Effector memory CD4-positive, alpha-beta T cell (primary cell): ENCODE data around the gene C17orf58.
"Not testable (repeated sequence)": the region's sequence is repeated elsewhere in the genome, so short reads cannot be mapped to it uniquely, and the experiment has no call there.

Experiments used
- DNase-seq, 3 donors: peaks; one replicate each; pipeline ENCODE4 v3.0.0-alpha.2; 2020
- H3K27ac ChIP-seq: 2 replicates; pipeline ENCODE4 v1.7.0; 2013; ENCODE audit warnings: mild to moderate bottlenecking, low read length, moderate library complexity; ENCODE audit not compliant: insufficient read depth, poor library complexity, severe bottlenecking
- H3K27me3 ChIP-seq: replicated peaks from 2 replicates; pipeline ENCODE4 v1.7.0; 2013; ENCODE audit warnings: mild to moderate bottlenecking, low read length; ENCODE audit not compliant: insufficient read depth, control insufficient read depth, poor library complexity, severe bottlenecking
- H3K36me3 ChIP-seq: 2 replicates; pipeline ENCODE4 v1.7.0; 2013; ENCODE audit warnings: mild to moderate bottlenecking, low read length, moderate library complexity; ENCODE audit not compliant: control insufficient read depth, insufficient read depth
- H3K4me1 ChIP-seq: 2 replicates; pipeline ENCODE4 v1.7.0; 2013; ENCODE audit warnings: low read length, mild to moderate bottlenecking; ENCODE audit not compliant: control insufficient read depth, insufficient read depth, poor library complexity, severe bottlenecking
- H3K4me3 ChIP-seq: 2 replicates; pipeline ENCODE4 v1.7.0; 2013; ENCODE audit warnings: low read length, low read depth, mild to moderate bottlenecking; ENCODE audit not compliant: insufficient read depth, poor library complexity, severe bottlenecking
- H3K9me3 ChIP-seq: 2 replicates; pipeline ENCODE4 v1.7.0; 2013; ENCODE audit warnings: mild to moderate bottlenecking, low read length, moderate library complexity; ENCODE audit not compliant: control insufficient read depth
- total RNA-seq, 3 donors: gene quantifications; one replicate each; lab custom pipeline; 2026; lab: John Stamatoyannopoulos, UW

Gene C17orf58
- 0.97 to 1.3 (median 1.2) reads per million in 3 donors for total RNA-seq

DNA sequence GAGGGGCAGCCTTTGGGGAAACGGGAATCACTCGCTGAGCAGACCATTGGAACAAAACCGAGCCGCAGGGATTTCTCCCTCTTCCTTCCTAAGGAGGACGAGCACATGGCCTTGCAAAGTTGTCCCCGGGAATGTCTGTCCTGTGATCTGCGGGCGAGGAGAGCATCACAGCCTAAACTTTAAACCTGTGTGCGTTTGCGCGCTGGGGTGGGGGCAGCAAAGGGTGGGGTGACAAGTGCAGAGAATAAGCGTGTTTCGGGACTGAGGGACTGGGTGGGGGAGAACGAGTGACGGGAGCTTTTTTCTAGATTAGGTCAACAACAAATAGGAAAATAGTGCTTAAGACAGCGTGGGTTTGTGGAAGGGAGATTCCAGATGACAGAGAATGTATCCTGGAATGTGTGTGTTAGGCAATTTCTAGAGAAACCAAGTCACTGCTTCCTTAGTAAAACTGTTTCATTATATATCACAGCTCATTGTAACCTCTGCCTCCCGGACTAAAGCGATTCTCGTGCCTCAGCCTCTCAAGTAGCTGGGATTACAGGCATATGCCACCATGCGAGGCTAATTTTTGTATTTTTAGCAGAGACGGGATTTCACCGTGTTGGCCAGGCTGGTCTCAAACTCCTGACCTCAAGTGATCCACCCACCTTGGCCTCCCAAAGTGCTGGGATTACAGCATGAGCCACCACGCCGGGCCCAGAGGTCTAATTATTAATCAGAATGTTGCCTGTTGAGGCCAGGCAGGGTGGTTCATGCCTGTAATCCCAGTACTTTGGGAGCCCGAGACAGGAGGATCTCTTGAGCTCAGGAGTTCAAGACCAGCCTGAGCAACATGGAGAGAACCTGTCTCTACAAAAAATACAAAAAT is at the start of gene C17orf58:
C17orf58 (minus strand) TSS at position 169 of the 871 bp plus-strand sequence. CDS start 271 bp downstream, outside the sequence.
- DNase-seq, H3K27ac ChIP-seq, H3K9me3 ChIP-seq, H3K27me3 ChIP-seq, H3K36me3 ChIP-seq: not testable (repeated sequence)
- H3K4me1 ChIP-seq, result peaks cover 20% of the 10 kb centered on the region
- peak within 1 kb of the TSS; percentile 69 for H3K4me3 ChIP-seq

DNA sequence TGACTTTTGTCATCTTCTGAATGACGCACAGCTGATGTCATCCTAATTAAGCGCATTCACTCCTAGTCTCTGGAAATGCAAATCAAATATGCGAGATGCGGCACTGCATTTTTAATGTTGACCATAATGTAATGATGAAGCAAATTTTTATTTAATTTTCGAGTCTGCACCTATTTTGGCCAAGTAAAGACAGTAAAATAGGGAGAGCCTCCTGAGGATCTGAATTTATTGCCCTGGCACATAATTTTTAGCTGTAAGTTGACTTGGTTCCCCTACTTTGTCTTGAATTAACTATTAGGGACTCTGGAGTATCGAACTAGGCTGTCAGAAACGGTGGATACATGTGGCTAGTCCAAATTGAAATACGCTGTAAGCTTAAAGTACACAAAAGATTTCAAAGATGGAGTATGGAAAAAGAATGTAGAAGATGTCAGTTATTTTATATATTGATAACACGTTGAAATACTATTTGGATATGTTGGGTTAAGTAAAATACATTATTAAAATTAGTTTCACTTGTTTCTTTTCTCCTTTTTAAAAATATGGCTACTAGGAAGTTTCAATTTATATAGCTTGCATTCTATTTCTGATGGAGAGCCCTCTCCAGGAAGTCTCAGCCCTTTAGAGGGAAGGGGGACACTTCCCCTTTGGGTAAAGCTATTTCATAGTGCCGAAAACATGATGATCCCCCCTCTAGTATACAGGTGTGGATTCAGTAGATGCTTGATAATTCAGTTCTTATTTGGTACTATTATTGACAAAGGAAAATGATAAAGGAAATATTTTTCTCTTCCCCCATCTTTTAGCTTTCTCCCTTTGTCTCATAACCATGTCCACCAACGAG is 40.3 kb upstream of the C17orf58 start:
- Histone ChIP-seq H3K4me3 (peak overlapping the region; percentile 98), H3K9me3 (no peaks in the 10 kb centered on the region), H3K27ac (peak overlapping the region; percentile 89), H3K4me1 (peaks cover 8% of the 10 kb centered on the region), H3K36me3 (peaks cover 13% of the 10 kb centered on the region), H3K27me3 (no peaks in the 10 kb centered on the region)
- DNase-seq, result peak in 1 of 3 donors; percentile 36

DNA sequence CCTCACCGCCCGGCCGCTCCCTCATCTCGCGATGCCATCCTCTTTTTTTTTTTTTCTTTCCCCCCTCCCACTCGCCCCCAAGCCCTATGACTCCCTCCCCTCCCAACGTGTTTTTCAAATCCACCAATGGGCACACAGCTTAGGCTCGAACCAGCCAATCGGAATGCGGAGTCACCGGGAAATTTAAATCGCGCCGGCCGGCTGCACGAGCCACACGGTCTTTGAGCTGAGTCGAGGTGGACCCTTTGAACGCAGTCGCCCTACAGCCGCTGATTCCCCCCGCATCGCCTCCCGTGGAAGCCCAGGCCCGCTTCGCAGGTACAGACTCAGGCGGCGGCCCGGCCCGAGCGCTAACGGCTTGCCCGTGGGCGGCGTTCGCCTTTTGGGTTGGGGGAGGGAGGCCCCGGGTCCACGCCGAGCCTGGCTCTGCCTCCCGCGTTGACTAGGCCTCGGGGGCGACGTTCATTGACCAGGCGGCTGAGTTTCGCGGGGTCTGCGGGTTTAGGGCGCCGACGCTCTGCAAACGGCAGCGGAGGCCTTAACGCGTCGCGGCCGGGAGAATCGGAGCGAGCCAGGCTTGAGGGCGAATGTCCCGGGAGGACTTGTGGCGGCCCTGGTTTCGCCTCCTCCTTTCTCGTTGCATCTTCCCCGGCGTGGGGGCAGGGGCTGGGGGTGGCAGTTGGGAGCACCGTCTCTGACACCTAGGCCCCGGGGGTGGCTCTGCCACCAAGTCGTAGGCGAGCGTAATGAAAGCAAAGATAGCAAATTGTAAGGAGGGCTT is 39.4 kb upstream of the C17orf58 start, which contains the start of gene KPNA2:
KPNA2 (plus strand) TSS at position 213 of the 781 bp plus-strand sequence. CDS start 1,398 bp downstream, outside the sequence.
- peaks cover 8% of the 10 kb centered on the region for H3K4me1 ChIP-seq
- peak within 1 kb of the TSS; percentile 98 for H3K4me3 ChIP-seq
- peak within 1 kb of the TSS; percentile 89 for H3K27ac ChIP-seq
- no peaks in the 10 kb centered on the region for H3K9me3 ChIP-seq
- H3K27me3 ChIP-seq, result no peaks in the 10 kb centered on the region
- peak; percentile 89 to 90 (median 90) for DNase-seq
- H3K36me3 ChIP-seq, result peaks cover 5% of the 10 kb centered on the region

DNA sequence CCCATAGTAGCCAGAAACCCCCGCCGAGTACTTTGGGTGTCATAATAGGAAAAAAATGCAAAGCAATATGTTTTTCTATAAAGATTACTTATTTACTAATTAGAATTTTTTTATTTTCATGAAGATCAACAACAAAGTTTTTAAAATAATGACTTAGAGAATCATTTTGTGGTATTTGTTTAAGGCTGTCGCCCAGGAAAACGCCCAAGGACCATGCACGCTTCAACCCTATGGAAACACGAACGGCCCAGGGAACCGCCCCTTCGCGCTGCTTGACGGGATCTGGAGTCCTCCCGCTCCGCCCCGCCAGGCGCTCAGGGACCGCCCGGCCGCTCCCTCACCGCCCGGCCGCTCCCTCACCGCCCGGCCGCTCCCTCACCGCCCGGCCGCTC is 38.9 kb upstream of the C17orf58 start:
- H3K27ac ChIP-seq, result no peak overlapping the region

DNA sequence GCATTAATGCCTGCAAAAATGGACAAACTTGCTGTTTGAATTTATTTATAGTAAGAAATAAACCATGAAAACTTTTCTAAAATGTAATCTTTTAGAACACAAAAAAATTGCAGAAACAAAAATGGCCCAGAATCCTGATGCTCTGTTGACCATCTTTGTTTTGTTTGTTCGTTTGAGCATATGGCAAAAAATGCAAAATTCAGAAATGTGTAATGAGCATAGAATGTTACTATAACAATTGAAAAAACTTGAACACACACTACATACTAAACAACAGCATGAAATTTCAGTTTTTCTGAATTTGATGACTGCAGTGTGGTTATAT is 38.1 kb upstream of the C17orf58 start:
- Histone ChIP-seq H3K9me3 (no peaks in the 10 kb centered on the region), H3K4me1 (peaks cover 8% of the 10 kb centered on the region), H3K36me3 (no peaks in the 10 kb centered on the region), H3K4me3 (no peak overlapping the region), H3K27me3 (no peaks in the 10 kb centered on the region), H3K27ac (no peak overlapping the region)
- DNase-seq, result no peak

More for the DNA sequence above, 38.9 kb upstream of the C17orf58 start:
- Histone ChIP-seq H3K36me3 (no peaks in the 10 kb centered on the region), H3K4me1 (peaks cover 8% of the 10 kb centered on the region), H3K9me3 (no peaks in the 10 kb centered on the region), H3K4me3 (no peak overlapping the region), H3K27me3 (no peaks in the 10 kb centered on the region)
- DNase-seq, result peak in 1 of 3 donors; percentile 83

DNA sequence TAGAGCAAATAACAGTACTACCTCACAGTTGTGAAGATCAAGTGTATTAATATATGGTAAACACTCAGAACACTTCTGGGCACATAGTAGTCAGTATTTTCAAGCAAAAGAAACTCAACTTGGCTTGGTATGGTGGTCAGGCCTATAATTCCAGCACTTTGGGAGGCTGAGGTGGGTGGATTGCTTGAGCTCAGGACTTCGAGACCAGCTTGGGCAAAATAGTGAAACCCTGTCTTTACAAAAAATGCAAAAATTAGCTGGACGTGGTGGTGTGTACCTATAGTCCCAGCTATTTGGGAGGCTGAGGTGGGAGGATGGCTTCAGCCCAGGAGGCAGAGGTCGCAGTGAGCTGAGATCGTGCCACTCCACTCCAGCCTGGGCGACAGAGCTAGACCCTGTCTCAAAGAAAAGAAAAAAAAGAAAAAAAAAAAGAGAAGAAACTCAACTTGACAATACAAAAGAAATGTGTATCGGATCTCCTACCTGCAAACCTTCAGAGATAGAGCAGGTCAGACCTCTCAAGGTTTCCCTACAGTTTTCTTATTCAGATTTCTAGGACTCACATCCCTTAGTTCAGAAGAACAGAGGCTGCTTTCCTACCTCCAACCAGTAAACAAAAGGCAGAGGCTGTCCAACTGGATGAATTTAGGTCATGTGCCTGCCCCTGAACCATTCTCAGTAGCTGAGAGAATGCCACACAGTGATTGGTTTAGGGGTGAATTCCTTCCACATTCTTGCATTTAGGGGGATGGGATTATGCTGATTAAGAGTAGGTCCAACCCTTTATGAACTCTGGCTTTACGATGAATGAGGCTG is 37.6 kb upstream of the C17orf58 start:
- Histone ChIP-seq H3K4me3 (no peak overlapping the region), H3K9me3 (no peaks in the 10 kb centered on the region), H3K4me1 (peaks cover 8% of the 10 kb centered on the region), H3K27me3 (no peaks in the 10 kb centered on the region), H3K27ac (no peak overlapping the region), H3K36me3 (no peaks in the 10 kb centered on the region)
- DNase-seq, result no peak

DNA sequence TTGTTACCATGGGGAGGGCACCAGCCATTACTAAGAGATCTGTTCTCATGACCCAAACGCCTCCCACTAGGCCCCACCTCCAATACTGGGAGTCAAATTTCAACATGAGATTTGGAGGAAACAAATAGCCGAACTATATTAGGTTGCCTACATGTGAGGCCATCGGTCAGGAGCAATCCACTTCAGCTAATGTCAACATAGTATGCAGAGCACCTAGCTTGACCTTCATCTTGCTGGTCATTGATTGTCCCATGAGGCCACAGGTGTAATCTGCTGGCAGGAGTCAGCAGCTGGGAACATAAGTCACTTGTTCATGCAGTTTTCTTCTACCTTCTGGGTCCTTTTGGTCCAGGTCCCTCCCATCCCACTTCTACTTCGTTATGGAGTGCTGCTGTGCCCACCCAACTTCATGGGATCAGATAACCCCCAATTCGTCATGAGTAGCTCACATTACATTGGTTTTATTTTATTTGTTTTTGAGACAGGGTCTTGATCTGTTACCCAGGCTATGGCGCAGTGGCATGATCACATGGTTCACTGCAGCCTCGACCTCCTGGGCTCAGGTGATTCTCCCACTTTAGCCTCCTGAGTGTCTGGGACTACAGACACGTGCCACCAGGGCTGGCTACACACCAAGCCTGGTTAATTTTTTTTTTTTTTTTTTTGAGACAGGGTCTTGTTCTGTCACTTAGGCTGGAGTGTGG is 33.4 kb upstream of the C17orf58 start:
- no peaks in the 10 kb centered on the region for H3K27me3 ChIP-seq
- no peaks in the 10 kb centered on the region for H3K4me1 ChIP-seq
- no peaks in the 10 kb centered on the region for H3K36me3 ChIP-seq
- no peaks in the 10 kb centered on the region for H3K9me3 ChIP-seq
- H3K27ac ChIP-seq, result no peak overlapping the region
- DNase-seq, result no peak
- no peak overlapping the region for H3K4me3 ChIP-seq

DNA sequence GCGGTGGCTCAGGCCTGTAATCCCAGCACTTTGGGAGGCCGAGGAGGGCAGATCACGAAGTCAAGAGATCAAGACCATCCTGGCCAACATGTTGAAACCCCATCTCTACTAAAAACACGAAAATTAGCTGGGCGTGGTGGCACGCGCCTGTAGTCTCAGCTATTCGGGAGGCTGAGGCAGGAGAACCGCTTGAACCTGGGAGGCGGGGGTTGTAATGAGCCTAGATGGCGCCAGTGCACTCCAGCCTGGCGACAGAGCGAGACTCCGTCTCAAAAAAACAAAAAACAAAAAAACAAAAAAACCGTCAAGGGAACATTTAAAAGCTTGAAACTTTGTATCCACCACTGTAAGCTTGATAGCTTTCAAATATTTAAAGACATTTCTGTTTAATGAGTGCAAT is 26.3 kb upstream of the C17orf58 start:
- not testable (repeated sequence) for H3K27ac ChIP-seq, DNase-seq, H3K4me1 ChIP-seq, H3K27me3 ChIP-seq, H3K4me3 ChIP-seq, H3K36me3 ChIP-seq, H3K9me3 ChIP-seq
